HCT116 (cell line): ENCODE data around the gene SKA1. TPM values are rescaled to one million over a fixed set of nuclear protein-coding genes. Genes with fewer than 3 reads are reported as not detected.

Experiments
- ATAC-seq: fragments of 200-7000 bp; cut with Tn5 transposase; 2 replicates; pipeline ENCODE4 v1.9.1; 2020; ENCODE audit warnings: mild to moderate bottlenecking, moderate library complexity
- BruUV-seq: library from RNA; stranded (reverse); fragments of 400-500 nt; replicated peaks from 2 replicates; lab custom pipeline; 2021; lab: Mats Ljungman, UMichigan
- CTCF ChIA-PET: fragments of 300-600 bp; sonication (Branson Sonifier 250); formaldehyde crosslinking; loops from one replicate; lab custom pipeline; 2021; ENCODE audit warnings: antibody characterized with exemption; lab: Charles Lee
- POLR2A ChIA-PET: fragments of 300-600, 350-600 bp; sonication (Branson Sonifier 250); formaldehyde crosslinking; loops from one replicate; lab custom pipeline; 2021; ENCODE audit warnings: antibody characterized with exemption; lab: Charles Lee
- RAD21 ChIA-PET, 2 experiments: fragments of 300-600 bp; sonication (Branson Sonifier 250); formaldehyde crosslinking; loops; one replicate each; lab custom pipeline; 2023; ENCODE audit warnings: low total read pairs in 2 of 2; ENCODE audit not compliant: uncharacterized antibody in 2 of 2, unreplicated experiment in 2 of 2, low non-redundant PET in 1 of 2; lab: Charles Lee
- DNase-seq: peaks from one replicate; pipeline ENCODE4 v3.0.0-alpha.2; 2010; ENCODE audit warnings: low read depth, low spot score
- H2AFZ ChIP-seq: fragments of 200-600 bp; shearing (Covaris generic), sonication (generic); 2 replicates; pipeline ENCODE4 v1.6.1; 2017; ENCODE audit warnings: low read depth, mixed run types, mixed read lengths, antibody characterized with exemption, low read length; ENCODE audit not compliant: poor library complexity, severe bottlenecking
- H3K27ac ChIP-seq: 2 replicates; pipeline ENCODE4 v1.5.1; 2012; ENCODE audit warnings: low read depth, low read length
- H3K27me3 ChIP-seq: fragments of 200-600 bp; sonication (generic); 2 replicates; pipeline ENCODE4 v1.6.1; 2016; ENCODE audit warnings: mixed run types, low read length, mixed read lengths; ENCODE audit not compliant: insufficient read depth
- H3K36me3 ChIP-seq, 2 experiments: fragments of 200-500 bp in 1 of 2; fragments of 200-600 bp in 1 of 2; sonication (Bioruptor generic) in 1 of 2; sonication (generic) in 1 of 2; 2 replicates each; pipeline versions ENCODE4 v1.5.1 to v1.6.1; 2014 to 2016; ENCODE audit warnings: low read length in 2 of 2, inconsistent platforms in 1 of 2, mixed read lengths in 1 of 2, mixed run types in 1 of 2; ENCODE audit not compliant: insufficient read depth in 2 of 2, control insufficient read depth in 1 of 2
- H3K4me1 ChIP-seq, 2 experiments: fragments of 200-600 bp in 1 of 2; sonication (generic) in 1 of 2; 2 replicates each; pipeline versions ENCODE4 v1.5.1 to v1.6.1; 2012 to 2017; ENCODE audit warnings: low read length in 2 of 2, inconsistent platforms in 1 of 2, mild to moderate bottlenecking in 1 of 2, mixed read lengths in 1 of 2, mixed run types in 1 of 2, moderate library complexity in 1 of 2; ENCODE audit not compliant: insufficient read depth in 2 of 2, control insufficient read depth in 1 of 2
- H3K4me2 ChIP-seq: fragments of 200-600 bp; sonication (generic); 2 replicates; pipeline ENCODE4 v1.6.1; 2017; ENCODE audit warnings: mixed run types, low read length, mixed read lengths
- H3K4me3 ChIP-seq, 2 experiments: fragments of 200-600 bp in 1 of 2; sonication (generic) in 1 of 2; replicated peaks in 1 of 2; 2 replicates each; pipeline ENCODE4 v1.5.1; 2011 to 2016; ENCODE audit warnings: low read length in 2 of 2, control low read depth in 1 of 2, low read depth in 1 of 2, mild to moderate bottlenecking in 1 of 2, mixed read lengths in 1 of 2, mixed run types in 1 of 2
- H3K79me2 ChIP-seq: fragments of 200-600 bp; sonication (generic); 2 replicates; pipeline ENCODE4 v1.6.1; 2017; ENCODE audit warnings: mild to moderate bottlenecking, mixed run types, low read length, moderate library complexity, mixed read lengths; ENCODE audit not compliant: insufficient read depth
- H3K9ac ChIP-seq: fragments of 200-600 bp; sonication (generic); 2 replicates; pipeline ENCODE4 v1.6.1; 2016; ENCODE audit warnings: low read length, mixed read lengths
- H3K9me2 ChIP-seq: fragments of 200-600 bp; sonication (generic), shearing (Covaris generic); 2 replicates; pipeline ENCODE4 v1.6.1; 2017; ENCODE audit warnings: mixed run types, mild to moderate bottlenecking, moderate library complexity; ENCODE audit not compliant: insufficient read depth
- H3K9me3 ChIP-seq, 2 experiments: fragments of 200-500 bp in 1 of 2; fragments of 200-600 bp in 1 of 2; sonication (Bioruptor generic) in 1 of 2; sonication (generic) in 1 of 2; 2 replicates each; pipeline ENCODE4 v1.6.1; 2014 to 2017; ENCODE audit warnings: low read length in 2 of 2, mixed read lengths in 2 of 2, inconsistent platforms in 1 of 2, low read depth in 1 of 2, mild to moderate bottlenecking in 1 of 2, mixed run types in 1 of 2, moderate library complexity in 1 of 2; ENCODE audit not compliant: control insufficient read depth in 1 of 2, insufficient read depth in 1 of 2
- H4K20me1 ChIP-seq: fragments of 200-600 bp; sonication (generic), shearing (Covaris generic); 2 replicates; pipeline ENCODE4 v1.6.1; 2017; ENCODE audit warnings: mixed run types, mild to moderate bottlenecking, moderate library complexity; ENCODE audit not compliant: insufficient read depth
- CEBPB ChIP-seq: IDR thresholded peaks from 2 replicates; pipeline ENCODE4 v1.6.1; 2012; ENCODE audit warnings: low read depth
- ELF1 ChIP-seq: IDR thresholded peaks from 2 replicates; pipeline ENCODE4 v1.6.1; 2012; ENCODE audit warnings: low read depth, borderline replicate concordance
- EZH2phosphoT487 ChIP-seq: fragments of 200-600 bp; IDR thresholded peaks from 2 replicates; pipeline ENCODE4 v1.6.1; 2018; ENCODE audit warnings: antibody characterized with exemption, borderline replicate concordance
- FOSL1 ChIP-seq: IDR thresholded peaks from 2 replicates; pipeline ENCODE4 v1.6.1; 2012; ENCODE audit warnings: low read depth
- JUND ChIP-seq: IDR thresholded peaks from 2 replicates; pipeline ENCODE4 v1.6.1; 2012
- MAX ChIP-seq: IDR thresholded peaks from 2 replicates; pipeline ENCODE4 v1.6.1; 2012
- POLR2A ChIP-seq: IDR thresholded peaks from 2 replicates; pipeline ENCODE4 v1.7.0; 2011; ENCODE audit warnings: borderline replicate concordance; ENCODE audit not compliant: insufficient read depth, insufficient read length; ENCODE audit errors: extremely low read depth
- POLR2AphosphoS5 ChIP-seq: IDR thresholded peaks from 2 replicates; pipeline ENCODE4 v1.6.1; 2011; ENCODE audit warnings: mild to moderate bottlenecking, low read depth, low read length, moderate library complexity
- SIN3A ChIP-seq: IDR thresholded peaks from 2 replicates; pipeline ENCODE4 v1.6.1; 2012; ENCODE audit warnings: low read depth
- TCF7L2 ChIP-seq: IDR thresholded peaks from 2 replicates; pipeline ENCODE4 v1.7.0; 2011; ENCODE audit warnings: borderline replicate concordance, inconsistent platforms; ENCODE audit not compliant: insufficient read depth, insufficient read length; ENCODE audit errors: extremely low read depth
- ZBTB33 ChIP-seq: IDR thresholded peaks from 2 replicates; pipeline ENCODE4 v1.6.1; 2011; ENCODE audit warnings: mild to moderate bottlenecking, low read length, moderate library complexity; ENCODE audit not compliant: insufficient replicate concordance; ENCODE audit errors: extremely low read depth
- ZNF274 ChIP-seq: fragments of 200-500 bp; sonication (Bioruptor generic); IDR thresholded peaks from 2 replicates; pipeline ENCODE4 v1.6.1; 2014; ENCODE audit warnings: mild to moderate bottlenecking, low read depth, low read length, inconsistent platforms
- intact Hi-C: fragments of 100-400 bp; cut with micrococcal nuclease; formaldehyde crosslinking; loops from 2 replicates; pipeline ENCODE4 v1.10.0; 2022
- total RNA-seq: library from RNA; stranded (reverse); gene quantifications from one replicate; pipeline ENCODE4 v1.2.1, GENCODE V29; 2021; ENCODE audit not compliant: unreplicated experiment
- TF ChIP-seq, protein P1 (sequence below), 3 experiments: fragments of 200-600 bp in 1 of 3; sonication (generic) in 1 of 3; IDR thresholded peaks in 2 of 3; conservative IDR thresholded peaks in 1 of 3; 2 replicates each; pipeline ENCODE4 v1.5.1; 2012 to 2017; ENCODE audit warnings: low read depth in 2 of 3, low read length in 2 of 3, antibody characterized with exemption in 1 of 3, borderline replicate concordance in 1 of 3, control low read depth in 1 of 3, mild to moderate bottlenecking in 1 of 3, mixed read lengths in 1 of 3, mixed run types in 1 of 3, moderate library complexity in 1 of 3; ENCODE audit not compliant: insufficient read depth in 1 of 3
- TF ChIP-seq, protein P2 (sequence below): IDR thresholded peaks from 2 replicates; pipeline ENCODE4 v1.6.1; 2012; ENCODE audit warnings: low read depth

The SKA1 gene
- total RNA-seq, 1 experiment from 2014 or later: 34.5 TPM

- RAD21 ChIA-PET: no interaction called here
- no peak for TF ChIP-seq ZNF274
- no peak for TF ChIP-seq ELF1
- TF ChIP-seq, protein P1, sequence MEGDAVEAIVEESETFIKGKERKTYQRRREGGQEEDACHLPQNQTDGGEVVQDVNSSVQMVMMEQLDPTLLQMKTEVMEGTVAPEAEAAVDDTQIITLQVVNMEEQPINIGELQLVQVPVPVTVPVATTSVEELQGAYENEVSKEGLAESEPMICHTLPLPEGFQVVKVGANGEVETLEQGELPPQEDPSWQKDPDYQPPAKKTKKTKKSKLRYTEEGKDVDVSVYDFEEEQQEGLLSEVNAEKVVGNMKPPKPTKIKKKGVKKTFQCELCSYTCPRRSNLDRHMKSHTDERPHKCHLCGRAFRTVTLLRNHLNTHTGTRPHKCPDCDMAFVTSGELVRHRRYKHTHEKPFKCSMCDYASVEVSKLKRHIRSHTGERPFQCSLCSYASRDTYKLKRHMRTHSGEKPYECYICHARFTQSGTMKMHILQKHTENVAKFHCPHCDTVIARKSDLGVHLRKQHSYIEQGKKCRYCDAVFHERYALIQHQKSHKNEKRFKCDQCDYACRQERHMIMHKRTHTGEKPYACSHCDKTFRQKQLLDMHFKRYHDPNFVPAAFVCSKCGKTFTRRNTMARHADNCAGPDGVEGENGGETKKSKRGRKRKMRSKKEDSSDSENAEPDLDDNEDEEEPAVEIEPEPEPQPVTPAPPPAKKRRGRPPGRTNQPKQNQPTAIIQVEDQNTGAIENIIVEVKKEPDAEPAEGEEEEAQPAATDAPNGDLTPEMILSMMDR (IDR thresholded peaks at IDR 0.05 in 2 of 3, conservative IDR thresholded peaks at IDR 0.05 in 1 of 3; ENCODE audit: borderline replicate concordance in 1 of 3, insufficient read depth in 1 of 3, low read depth in 2 of 3, low read length in 2 of 3): no peak
- TF ChIP-seq POLR2AphosphoS5: no peak
- TF ChIP-seq POLR2A: no peak
- TF ChIP-seq TCF7L2: no peak
- TF ChIP-seq SIN3A: no peak
- TF ChIP-seq ZBTB33: no peak
- TF ChIP-seq JUND: no peak
- no peak for TF ChIP-seq FOSL1
- no peak for TF ChIP-seq CEBPB
- TF ChIP-seq, protein P2, sequence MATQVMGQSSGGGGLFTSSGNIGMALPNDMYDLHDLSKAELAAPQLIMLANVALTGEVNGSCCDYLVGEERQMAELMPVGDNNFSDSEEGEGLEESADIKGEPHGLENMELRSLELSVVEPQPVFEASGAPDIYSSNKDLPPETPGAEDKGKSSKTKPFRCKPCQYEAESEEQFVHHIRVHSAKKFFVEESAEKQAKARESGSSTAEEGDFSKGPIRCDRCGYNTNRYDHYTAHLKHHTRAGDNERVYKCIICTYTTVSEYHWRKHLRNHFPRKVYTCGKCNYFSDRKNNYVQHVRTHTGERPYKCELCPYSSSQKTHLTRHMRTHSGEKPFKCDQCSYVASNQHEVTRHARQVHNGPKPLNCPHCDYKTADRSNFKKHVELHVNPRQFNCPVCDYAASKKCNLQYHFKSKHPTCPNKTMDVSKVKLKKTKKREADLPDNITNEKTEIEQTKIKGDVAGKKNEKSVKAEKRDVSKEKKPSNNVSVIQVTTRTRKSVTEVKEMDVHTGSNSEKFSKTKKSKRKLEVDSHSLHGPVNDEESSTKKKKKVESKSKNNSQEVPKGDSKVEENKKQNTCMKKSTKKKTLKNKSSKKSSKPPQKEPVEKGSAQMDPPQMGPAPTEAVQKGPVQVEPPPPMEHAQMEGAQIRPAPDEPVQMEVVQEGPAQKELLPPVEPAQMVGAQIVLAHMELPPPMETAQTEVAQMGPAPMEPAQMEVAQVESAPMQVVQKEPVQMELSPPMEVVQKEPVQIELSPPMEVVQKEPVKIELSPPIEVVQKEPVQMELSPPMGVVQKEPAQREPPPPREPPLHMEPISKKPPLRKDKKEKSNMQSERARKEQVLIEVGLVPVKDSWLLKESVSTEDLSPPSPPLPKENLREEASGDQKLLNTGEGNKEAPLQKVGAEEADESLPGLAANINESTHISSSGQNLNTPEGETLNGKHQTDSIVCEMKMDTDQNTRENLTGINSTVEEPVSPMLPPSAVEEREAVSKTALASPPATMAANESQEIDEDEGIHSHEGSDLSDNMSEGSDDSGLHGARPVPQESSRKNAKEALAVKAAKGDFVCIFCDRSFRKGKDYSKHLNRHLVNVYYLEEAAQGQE: no peak
- no peak for TF ChIP-seq MAX
- no peak for TF ChIP-seq EZH2phosphoT487
- DNase-seq (no peak), ATAC-seq (no peak)
- intact Hi-C loops: no loop called here
- no peaks in the 10 kb centered on the region for H4K20me1 ChIP-seq
- no peaks in the 10 kb centered on the region for H3K36me3 ChIP-seq
- H3K79me2 ChIP-seq: no peaks in the 10 kb centered on the region
- POLR2A ChIA-PET: no interaction called here
- H3K9me3 ChIP-seq: peaks cover 0 to 10% of the 10 kb centered on the region in 2 experiments; a peak in 1 of 4 replicates
- H3K27me3 ChIP-seq: no peaks in the 10 kb centered on the region
- no peak overlapping the region for H2AFZ ChIP-seq
- CTCF ChIA-PET: no interaction called here
- no peaks in the 10 kb centered on the region; the same call in 1 of the 2 replicates for H3K9me2 ChIP-seq
- H3K4me2 ChIP-seq: no peak overlapping the region
- no peak overlapping the region for H3K4me3 ChIP-seq
- no peaks in the 10 kb centered on the region for H3K4me1 ChIP-seq
- no TSS peak for BruUV-seq
- no peak overlapping the region for H3K9ac ChIP-seq
- no peak overlapping the region for H3K27ac ChIP-seq
Measured at GRCh38 chr18:50441016-50441415, 66.2 kb downstream of the SKA1 start.
